ENCODE measurements around the gene CRYGS.

DNA sequence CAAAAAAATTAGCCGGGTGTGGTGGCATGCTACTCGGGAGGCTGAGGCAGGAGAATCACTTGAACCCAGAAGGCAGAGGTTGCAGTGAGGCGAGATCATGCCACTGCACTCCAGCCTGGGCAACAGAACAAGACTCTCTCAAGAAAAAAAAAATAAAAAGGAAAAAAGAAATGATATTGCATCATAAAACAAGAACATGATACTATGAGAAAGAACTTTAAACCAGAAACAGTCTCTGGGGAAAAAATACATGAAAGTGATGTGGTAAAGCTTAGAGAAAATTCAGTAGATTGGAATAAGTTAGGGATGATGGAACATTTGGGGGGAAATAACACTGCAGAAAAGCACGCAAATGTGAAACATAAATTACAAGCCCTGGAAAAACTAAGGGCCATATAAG is 54.7 kb downstream of the CRYGS start:
- TF ChIP-seq, protein P1, sequence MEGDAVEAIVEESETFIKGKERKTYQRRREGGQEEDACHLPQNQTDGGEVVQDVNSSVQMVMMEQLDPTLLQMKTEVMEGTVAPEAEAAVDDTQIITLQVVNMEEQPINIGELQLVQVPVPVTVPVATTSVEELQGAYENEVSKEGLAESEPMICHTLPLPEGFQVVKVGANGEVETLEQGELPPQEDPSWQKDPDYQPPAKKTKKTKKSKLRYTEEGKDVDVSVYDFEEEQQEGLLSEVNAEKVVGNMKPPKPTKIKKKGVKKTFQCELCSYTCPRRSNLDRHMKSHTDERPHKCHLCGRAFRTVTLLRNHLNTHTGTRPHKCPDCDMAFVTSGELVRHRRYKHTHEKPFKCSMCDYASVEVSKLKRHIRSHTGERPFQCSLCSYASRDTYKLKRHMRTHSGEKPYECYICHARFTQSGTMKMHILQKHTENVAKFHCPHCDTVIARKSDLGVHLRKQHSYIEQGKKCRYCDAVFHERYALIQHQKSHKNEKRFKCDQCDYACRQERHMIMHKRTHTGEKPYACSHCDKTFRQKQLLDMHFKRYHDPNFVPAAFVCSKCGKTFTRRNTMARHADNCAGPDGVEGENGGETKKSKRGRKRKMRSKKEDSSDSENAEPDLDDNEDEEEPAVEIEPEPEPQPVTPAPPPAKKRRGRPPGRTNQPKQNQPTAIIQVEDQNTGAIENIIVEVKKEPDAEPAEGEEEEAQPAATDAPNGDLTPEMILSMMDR (IDR thresholded peaks at IDR 0.05) = no peak
- TF ChIP-seq EZH2 (IDR thresholded peaks at IDR 0.05; ENCODE audit: borderline replicate concordance, insufficient read depth, low read depth, low read length, poor library complexity, severe bottlenecking) = no peak
